ENCODE data around the gene NOL4L. TPM values are rescaled to one million over a fixed set of nuclear protein-coding genes. Genes with fewer than 3 reads are reported as not detected.

NOL4L gene
- polyA plus RNA-seq, 1 donor (not counting 4 experiments of a cell fraction or from before 2014, with no cell fraction given), result 1.0 TPM

DNA sequence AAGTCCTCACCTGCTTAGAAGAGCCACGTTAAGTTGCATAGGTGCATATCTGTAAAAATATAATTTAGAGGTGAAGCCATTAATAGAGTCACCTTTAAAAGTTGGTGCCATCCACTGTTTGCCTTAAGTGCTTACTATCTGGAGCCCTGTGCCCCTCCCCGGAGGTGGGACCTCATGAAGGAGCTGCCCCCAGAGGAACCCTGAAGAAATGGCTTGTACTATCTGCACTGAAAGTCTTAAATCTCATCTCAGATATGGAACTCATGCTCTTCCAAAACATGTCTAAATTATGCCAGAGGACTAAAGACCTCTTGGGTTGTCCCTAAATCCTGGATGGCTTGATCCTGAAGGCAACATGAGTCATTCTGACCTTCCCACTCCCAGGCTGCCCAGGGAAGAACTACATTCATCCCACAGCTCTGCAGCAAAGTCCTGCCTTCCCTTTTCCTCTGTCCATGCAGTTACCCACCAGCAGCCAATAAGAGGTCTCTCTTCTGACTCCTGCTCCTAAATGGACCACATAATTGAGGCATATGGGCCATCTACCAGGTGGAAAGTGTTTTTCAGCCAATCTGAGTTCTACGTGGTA lies 141.7 kb downstream of the NOL4L start:
- Histone ChIP-seq H4K20me1 (ENCODE audit: control insufficient read depth, extremely low read depth, insufficient read depth, low read length) (no peaks in the 10 kb centered on the region), H3K9ac (ENCODE audit: control insufficient read depth, extremely low read depth, insufficient read depth, low read length) (no peak overlapping the region), H3K4me3 (ENCODE audit: control insufficient read depth in 2 of 3, extremely low read depth in 1 of 3, insufficient read depth in 2 of 3, low read depth in 1 of 3, low read length in 3 of 3) (no peak overlapping the region), H3K79me2 (ENCODE audit: control insufficient read depth, insufficient read depth, low read length) (no peaks in the 10 kb centered on the region), H3K4me2 (ENCODE audit: control insufficient read depth, extremely low read depth, insufficient read depth, low read depth, low read length) (no peak overlapping the region), H3K9me3 (ENCODE audit: control insufficient read depth, low read depth, low read length) (no peaks in the 10 kb centered on the region), H3K27ac (ENCODE audit: control insufficient read depth, insufficient read depth, low read length) (no peak overlapping the region), H3K9me1 (ENCODE audit: control insufficient read depth, extremely low read depth, insufficient read depth, low read length) (no peaks in the 10 kb centered on the region), H2AFZ (ENCODE audit: control insufficient read depth, low read length) (no peak overlapping the region), H3K36me3 (ENCODE audit: control insufficient read depth in 2 of 2, extremely low read depth in 1 of 2, insufficient read depth in 2 of 2, low read length in 2 of 2) (peaks cover 2 to 7% of the 10 kb centered on the region in 2 experiments), H3K27me3 (ENCODE audit: control insufficient read depth, extremely low read depth, insufficient read depth, low read length) (no peaks in the 10 kb centered on the region), H3K4me1 (ENCODE audit: control insufficient read depth, extremely low read depth, insufficient read depth, low read length) (no peaks in the 10 kb centered on the region)
- dilution Hi-C loops (cut with MboI; ENCODE audit: extremely low pct_ligation_motif_present, low sequenced_read_pairs), result no loop called here
- no peak for FAIRE-seq
- TF ChIP-seq, protein P1, sequence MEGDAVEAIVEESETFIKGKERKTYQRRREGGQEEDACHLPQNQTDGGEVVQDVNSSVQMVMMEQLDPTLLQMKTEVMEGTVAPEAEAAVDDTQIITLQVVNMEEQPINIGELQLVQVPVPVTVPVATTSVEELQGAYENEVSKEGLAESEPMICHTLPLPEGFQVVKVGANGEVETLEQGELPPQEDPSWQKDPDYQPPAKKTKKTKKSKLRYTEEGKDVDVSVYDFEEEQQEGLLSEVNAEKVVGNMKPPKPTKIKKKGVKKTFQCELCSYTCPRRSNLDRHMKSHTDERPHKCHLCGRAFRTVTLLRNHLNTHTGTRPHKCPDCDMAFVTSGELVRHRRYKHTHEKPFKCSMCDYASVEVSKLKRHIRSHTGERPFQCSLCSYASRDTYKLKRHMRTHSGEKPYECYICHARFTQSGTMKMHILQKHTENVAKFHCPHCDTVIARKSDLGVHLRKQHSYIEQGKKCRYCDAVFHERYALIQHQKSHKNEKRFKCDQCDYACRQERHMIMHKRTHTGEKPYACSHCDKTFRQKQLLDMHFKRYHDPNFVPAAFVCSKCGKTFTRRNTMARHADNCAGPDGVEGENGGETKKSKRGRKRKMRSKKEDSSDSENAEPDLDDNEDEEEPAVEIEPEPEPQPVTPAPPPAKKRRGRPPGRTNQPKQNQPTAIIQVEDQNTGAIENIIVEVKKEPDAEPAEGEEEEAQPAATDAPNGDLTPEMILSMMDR (optimal IDR thresholded peaks at IDR 0.05 in 1 of 3, IDR thresholded peaks at IDR 0.05 in 1 of 3, conservative IDR thresholded peaks at IDR 0.05 in 1 of 3; ENCODE audit: extremely low read depth in 1 of 3, insufficient read depth in 2 of 3, low read length in 3 of 3), result no peak
- TF ChIP-seq EZH2 (IDR thresholded peaks at IDR 0.05; ENCODE audit: low read length), result no peak
- no peak for DNase-seq (ENCODE audit: low read depth, low spot score)

DNA sequence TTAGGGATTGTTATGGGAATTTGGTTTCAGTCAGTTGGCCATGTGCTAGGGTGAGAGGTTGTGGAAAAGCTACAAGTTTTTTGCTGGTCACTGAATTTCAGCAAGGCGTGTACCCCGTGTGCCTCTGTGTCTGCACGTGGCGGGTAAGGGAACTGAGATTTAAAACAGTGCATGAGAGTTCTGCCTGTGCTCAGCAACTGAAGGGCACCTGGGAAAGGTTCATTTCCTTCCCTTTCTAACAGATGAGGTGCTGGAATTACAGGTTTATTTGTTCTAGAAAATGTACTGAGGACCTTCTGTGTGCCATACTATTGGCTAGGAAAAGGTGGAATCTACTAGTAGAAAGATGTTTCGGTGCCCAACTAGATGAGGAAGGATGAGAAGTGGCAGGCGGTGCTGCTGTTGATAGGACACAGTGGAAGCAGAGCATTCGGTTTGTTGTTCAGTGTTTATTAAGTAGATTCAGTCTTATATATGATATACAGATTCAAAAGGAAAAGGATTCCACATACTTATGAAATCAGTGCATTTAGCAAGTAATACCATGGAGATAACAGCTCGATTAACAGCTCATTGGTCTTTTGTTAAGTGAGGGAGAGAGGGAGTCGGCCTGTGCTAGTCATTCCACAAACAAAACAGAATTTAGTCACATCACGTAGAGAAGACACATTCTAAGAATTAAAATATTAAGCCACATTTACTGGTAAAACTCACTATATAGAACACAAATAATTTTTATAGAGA lies 142.3 kb downstream of the NOL4L start:
- no peaks in the 10 kb centered on the region for H3K9me1 ChIP-seq (ENCODE audit: control insufficient read depth, extremely low read depth, insufficient read depth, low read length)
- H3K4me1 ChIP-seq (ENCODE audit: control insufficient read depth, extremely low read depth, insufficient read depth, low read length), result no peaks in the 10 kb centered on the region
- no peaks in the 10 kb centered on the region for H4K20me1 ChIP-seq (ENCODE audit: control insufficient read depth, extremely low read depth, insufficient read depth, low read length)
- dilution Hi-C loops (cut with MboI; ENCODE audit: extremely low pct_ligation_motif_present, low sequenced_read_pairs), result no loop called here
- H3K27me3 ChIP-seq (ENCODE audit: control insufficient read depth, extremely low read depth, insufficient read depth, low read length), result no peaks in the 10 kb centered on the region
- no peaks in the 10 kb centered on the region for H3K79me2 ChIP-seq (ENCODE audit: control insufficient read depth, insufficient read depth, low read length)
- H3K36me3 ChIP-seq (ENCODE audit: control insufficient read depth in 2 of 2, extremely low read depth in 1 of 2, insufficient read depth in 2 of 2, low read length in 2 of 2), result peaks cover 6 to 8% of the 10 kb centered on the region in 2 experiments
- H3K27ac ChIP-seq (ENCODE audit: control insufficient read depth, insufficient read depth, low read length), result no peak overlapping the region
- H3K9me3 ChIP-seq (ENCODE audit: control insufficient read depth, low read depth, low read length), result no peaks in the 10 kb centered on the region
- H2AFZ ChIP-seq (ENCODE audit: control insufficient read depth, low read length), result no peak overlapping the region
- no peak overlapping the region for H3K4me3 ChIP-seq (ENCODE audit: control insufficient read depth in 2 of 3, extremely low read depth in 1 of 3, insufficient read depth in 2 of 3, low read depth in 1 of 3, low read length in 3 of 3)
- TF ChIP-seq, protein P1 (optimal IDR thresholded peaks at IDR 0.05 in 1 of 3, IDR thresholded peaks at IDR 0.05 in 1 of 3, conservative IDR thresholded peaks at IDR 0.05 in 1 of 3; ENCODE audit: extremely low read depth in 1 of 3, insufficient read depth in 2 of 3, low read length in 3 of 3), result no peak
- no peak for TF ChIP-seq EZH2 (IDR thresholded peaks at IDR 0.05; ENCODE audit: low read length)
- no peak overlapping the region for H3K9ac ChIP-seq (ENCODE audit: control insufficient read depth, extremely low read depth, insufficient read depth, low read length)
- no peak for FAIRE-seq
- no peak for DNase-seq (ENCODE audit: low read depth, low spot score)
- H3K4me2 ChIP-seq (ENCODE audit: control insufficient read depth, extremely low read depth, insufficient read depth, low read depth, low read length), result no peak overlapping the region

All from keratinocyte (primary cell).